Loucy (cell line): ENCODE results near the gene PDE9A.

Experiments used
- H2AFZ ChIP-seq: fragments of 200-600 bp; sonication (generic); 2 replicates; pipeline ENCODE4 v1.6.0; 2016; ENCODE audit warnings: antibody characterized with exemption, mild to moderate bottlenecking, low read length, moderate library complexity
- H3F3A ChIP-seq: fragments of 200-600 bp; 2 replicates; pipeline ENCODE4 v1.6.0; 2016; ENCODE audit warnings: antibody characterized with exemption, low read depth, mild to moderate bottlenecking
- H3K27me3 ChIP-seq: fragments of 200-600 bp; sonication (generic); 2 replicates; pipeline ENCODE4 v1.6.1; 2014; ENCODE audit warnings: low read length, mild to moderate bottlenecking; ENCODE audit not compliant: insufficient read depth, poor library complexity, severe bottlenecking
- H3K36me3 ChIP-seq: fragments of 200-600 bp; sonication (generic); 2 replicates; pipeline ENCODE4 v1.6.1; 2016; ENCODE audit warnings: low read length; ENCODE audit not compliant: insufficient read depth
- H3K4me1 ChIP-seq: fragments of 200-600 bp; sonication (generic); 2 replicates; pipeline ENCODE4 v1.5.1; 2014; ENCODE audit warnings: low read length, mild to moderate bottlenecking; ENCODE audit not compliant: insufficient read depth, poor library complexity, severe bottlenecking
- H3K4me2 ChIP-seq: fragments of 200-600 bp; sonication (generic); 2 replicates; pipeline ENCODE4 v1.6.0; 2014; ENCODE audit warnings: antibody characterized with exemption, low read length, low read depth, mild to moderate bottlenecking; ENCODE audit not compliant: poor library complexity, severe bottlenecking
- H3K4me3 ChIP-seq: fragments of 200-600 bp; sonication (generic); 2 replicates; pipeline ENCODE4 v1.5.1; 2014; ENCODE audit warnings: low read length, mild to moderate bottlenecking, mixed read lengths; ENCODE audit not compliant: poor library complexity, severe bottlenecking
- H3K79me2 ChIP-seq: fragments of 200-600 bp; sonication (generic); 2 replicates; pipeline ENCODE4 v1.6.1; 2014; ENCODE audit warnings: low read length; ENCODE audit not compliant: insufficient read depth
- H3K9ac ChIP-seq: fragments of 200-600 bp; sonication (generic); 2 replicates; pipeline ENCODE4 v1.6.0; 2014; ENCODE audit warnings: mild to moderate bottlenecking, low read depth, low read length, moderate library complexity; ENCODE audit not compliant: poor library complexity, severe bottlenecking
- H3K9me2 ChIP-seq: fragments of 200-600 bp; sonication (generic); replicated peaks from 2 replicates; pipeline ENCODE4 v1.6.1; 2016; ENCODE audit warnings: low read depth, low read length, mixed read lengths
- H3K9me3 ChIP-seq: fragments of 200-600 bp; sonication (generic); 2 replicates; pipeline ENCODE4 v1.6.1; 2014; ENCODE audit warnings: mild to moderate bottlenecking, antibody characterized with exemption, low read length, low read depth; ENCODE audit not compliant: insufficient read depth
- H4K20me1 ChIP-seq: fragments of 200-600 bp; sonication (generic); 2 replicates; pipeline ENCODE4 v1.6.0; 2014; ENCODE audit warnings: antibody characterized with exemption, low read length, mild to moderate bottlenecking; ENCODE audit not compliant: insufficient read depth, poor library complexity, severe bottlenecking
- CTCF ChIP-seq: fragments of 200-600 bp; sonication (generic); conservative IDR thresholded peaks from 2 replicates; pipeline ENCODE4 v1.5.1; 2014; ENCODE audit warnings: mild to moderate bottlenecking, antibody characterized with exemption, low read length
- EZH2phosphoT487 ChIP-seq: fragments of 200-600 bp; IDR thresholded peaks from 2 replicates; pipeline ENCODE4 v1.6.1; 2018; ENCODE audit warnings: antibody characterized with exemption, mild to moderate bottlenecking, moderate library complexity, borderline replicate concordance

Gene PDE9A

GRCh38 chr21:42744520-42745445, 91.4 kb downstream of the PDE9A start:
- no peaks in the 10 kb centered on the region for H3K27me3 ChIP-seq
- H3K79me2 ChIP-seq: no peaks in the 10 kb centered on the region
- H3K9ac ChIP-seq: no peak overlapping the region
- no peaks in the 10 kb centered on the region for H4K20me1 ChIP-seq
- H3K4me1 ChIP-seq: no peaks in the 10 kb centered on the region
- H3K4me3 ChIP-seq: no peak overlapping the region
- no peak overlapping the region for H2AFZ ChIP-seq
- no peaks in the 10 kb centered on the region for H3F3A ChIP-seq
- no peak for TF ChIP-seq CTCF
- no peak for TF ChIP-seq EZH2phosphoT487
- no peaks in the 10 kb centered on the region for H3K9me3 ChIP-seq
- H3K9me2 ChIP-seq: no peaks in the 10 kb centered on the region
- H3K4me2 ChIP-seq: no peak overlapping the region
- no peaks in the 10 kb centered on the region for H3K36me3 ChIP-seq

- no peak overlapping the region for H3K9ac ChIP-seq
Measured at GRCh38 chr21:42745511-42746239, 92.3 kb downstream of the PDE9A start.

GRCh38 chr21:42746240-42746592, 92.8 kb downstream of the PDE9A start:
- H3K36me3 ChIP-seq: no peaks in the 10 kb centered on the region
- H3K27me3 ChIP-seq: no peaks in the 10 kb centered on the region
- no peaks in the 10 kb centered on the region for H3K79me2 ChIP-seq
- H3F3A ChIP-seq: no peaks in the 10 kb centered on the region
- no peak overlapping the region for H3K4me3 ChIP-seq
- no peaks in the 10 kb centered on the region for H3K9me3 ChIP-seq
- no peak overlapping the region for H2AFZ ChIP-seq
- TF ChIP-seq EZH2phosphoT487: no peak
- no peak for TF ChIP-seq CTCF
- no peaks in the 10 kb centered on the region for H3K9me2 ChIP-seq
- H4K20me1 ChIP-seq: no peaks in the 10 kb centered on the region
- H3K4me2 ChIP-seq: no peak overlapping the region
- no peak overlapping the region for H3K9ac ChIP-seq
- no peaks in the 10 kb centered on the region for H3K4me1 ChIP-seq

More at GRCh38 chr21:42745511-42746239, 92.3 kb downstream of the PDE9A start:
- H3K4me2 ChIP-seq: no peak overlapping the region
- no peaks in the 10 kb centered on the region for H3K9me3 ChIP-seq
- TF ChIP-seq CTCF: no peak
- TF ChIP-seq EZH2phosphoT487: no peak
- H2AFZ ChIP-seq: no peak overlapping the region
- no peaks in the 10 kb centered on the region for H3K9me2 ChIP-seq
- no peaks in the 10 kb centered on the region for H3K79me2 ChIP-seq
- H3K4me1 ChIP-seq: no peaks in the 10 kb centered on the region
- H3F3A ChIP-seq: no peaks in the 10 kb centered on the region
- no peak overlapping the region for H3K4me3 ChIP-seq
- no peaks in the 10 kb centered on the region for H3K36me3 ChIP-seq
- no peaks in the 10 kb centered on the region for H3K27me3 ChIP-seq
- no peaks in the 10 kb centered on the region for H4K20me1 ChIP-seq
